GM21526 (cell line): Measurements from ENCODE around the gene SHD.
"Not testable (repeated sequence)": the region's sequence is repeated elsewhere in the genome, so short reads cannot be mapped to it uniquely, and the experiment has no call there.

ENCODE experiments used
- ATAC-seq: cut with Tn5 transposase; IDR thresholded peaks from one replicate; pipeline ENCODE4 v1.9.1; 2021; ENCODE audit warnings: moderate library complexity; ENCODE audit not compliant: unreplicated experiment, low FRiP score

SHD gene

DNA sequence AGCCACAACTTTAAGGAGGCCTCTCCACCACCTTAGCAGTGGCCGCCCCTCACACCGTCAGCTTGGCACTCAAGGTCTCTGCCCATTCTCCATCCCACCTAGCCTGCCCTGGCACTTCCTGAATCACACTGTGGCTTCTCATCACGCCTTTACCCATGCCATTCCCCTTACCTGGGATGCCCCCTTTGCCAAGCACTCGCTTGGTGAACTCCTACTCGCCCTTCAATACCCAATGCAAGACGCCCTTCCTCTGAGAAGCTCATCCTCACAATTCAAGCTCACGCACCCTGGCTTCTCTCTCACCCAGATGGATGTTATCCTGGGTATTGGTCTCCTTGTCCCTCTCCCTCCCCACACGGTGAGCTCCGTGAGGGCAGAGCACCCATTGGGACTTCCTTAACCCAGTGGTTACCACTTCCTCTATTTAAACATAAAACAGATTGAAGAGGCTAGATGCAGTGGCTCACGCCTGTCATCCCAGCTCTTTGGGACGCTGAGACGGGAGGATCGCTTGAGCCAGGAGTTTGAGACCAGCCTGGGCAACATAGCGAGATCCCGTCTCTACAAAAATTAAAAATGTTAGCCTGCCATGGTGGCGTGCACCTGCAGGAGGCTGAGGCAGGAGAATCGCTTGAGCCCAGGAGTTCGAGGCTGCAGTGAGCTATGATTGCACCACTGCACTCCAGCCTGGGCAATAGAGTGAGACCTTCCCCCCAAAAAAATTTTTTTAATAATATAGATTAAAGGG is 12.6 kb upstream of the SHD start:
- no peak for ATAC-seq

- ATAC-seq = no peak
These were observed 11.8 kb upstream of the SHD start for GRCh38 chr19:4267101-4267900.

DNA sequence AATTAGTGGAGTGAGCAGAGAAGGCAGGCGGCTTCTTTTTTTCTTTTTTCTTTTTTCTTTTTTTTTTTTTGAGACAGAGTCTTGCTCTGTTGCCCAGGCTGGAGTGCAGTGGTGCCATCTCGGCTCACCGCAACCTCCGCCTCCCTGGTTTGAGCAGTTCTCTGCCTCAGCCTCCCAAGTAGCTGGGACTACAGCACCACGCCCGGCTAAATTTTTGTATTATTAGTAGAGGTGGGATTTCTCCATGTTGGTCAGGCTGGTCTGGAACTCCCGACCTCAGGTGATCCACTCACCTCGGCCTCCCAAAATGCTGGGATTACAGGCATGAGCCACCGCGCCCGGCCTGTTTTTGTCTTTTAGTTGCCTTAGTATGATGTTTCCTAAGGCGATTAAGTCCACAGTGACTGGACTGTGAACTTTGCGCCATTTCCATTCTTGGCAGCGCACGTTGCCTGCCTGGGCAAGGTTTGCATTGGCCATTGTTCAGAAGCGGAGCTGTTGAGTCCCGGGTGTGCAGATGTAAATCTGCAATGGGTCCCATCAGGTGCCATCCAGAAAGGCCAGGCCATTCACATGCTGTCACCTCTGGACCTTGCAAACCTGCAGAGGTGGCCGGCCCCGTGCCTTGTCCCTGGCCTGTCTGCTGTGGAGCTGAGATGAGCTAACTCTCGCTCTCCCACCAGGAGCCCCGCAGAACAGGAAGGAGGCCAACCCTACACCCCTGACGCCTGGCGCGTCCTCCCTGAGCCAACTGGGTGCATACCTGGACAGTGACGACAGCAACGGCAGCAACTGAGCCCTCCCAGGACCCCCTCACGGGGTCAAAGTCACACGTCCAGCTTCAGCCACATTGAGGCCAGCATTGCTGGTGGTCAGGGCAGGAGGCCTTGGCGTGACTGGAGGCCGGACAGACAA is 10.9 kb upstream of the SHD start:
- no peak for ATAC-seq

GRCh38 chr19:4268816-4269430 is 10.1 kb upstream of the SHD start:
- no peak for ATAC-seq

- ATAC-seq = no peak
These were observed 6.2 kb upstream of the SHD start for GRCh38 chr19:4272894-4273293.

DNA sequence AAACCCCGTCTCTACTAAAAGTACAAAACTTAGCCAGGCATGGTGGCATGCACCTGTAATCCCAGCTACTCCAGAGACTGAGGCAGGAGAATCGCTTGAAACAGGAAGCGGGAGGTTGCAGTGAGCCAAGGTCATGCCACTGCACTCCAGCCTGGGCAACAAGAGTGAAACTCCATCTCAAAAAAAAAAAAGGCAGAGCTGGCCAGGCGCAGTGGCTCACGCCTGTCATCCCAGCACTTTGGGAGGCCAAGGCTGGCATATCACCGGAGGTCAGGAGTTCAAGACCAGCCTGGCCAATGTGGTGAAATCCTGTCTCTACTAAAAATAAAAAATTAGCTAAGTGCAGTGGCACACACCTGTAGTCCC is 4.8 kb upstream of the SHD start:
- not testable (repeated sequence) for ATAC-seq

- ATAC-seq = no peak
These were observed 1.8 kb upstream of the SHD start for GRCh38 chr19:4277191-4277696.

DNA sequence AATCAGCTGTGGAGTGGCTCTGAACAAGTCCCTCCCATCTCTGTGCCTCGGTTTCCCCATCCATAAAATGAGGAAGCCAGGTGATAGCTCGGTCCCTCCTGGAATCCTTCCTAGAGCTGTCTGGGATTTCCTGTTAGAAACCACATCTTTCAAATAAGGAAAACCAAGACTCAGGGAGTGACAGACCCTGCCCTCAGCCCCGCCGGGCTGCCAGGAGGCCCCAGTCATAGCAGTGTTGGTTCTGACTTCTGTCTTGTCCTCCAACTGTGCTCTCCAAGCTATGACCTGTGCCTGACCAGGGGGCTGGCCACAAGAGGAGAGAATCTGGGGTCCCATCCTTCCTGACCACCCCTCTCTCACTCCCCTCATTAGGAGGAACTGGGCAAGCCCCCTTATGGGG is 1.1 kb upstream of the SHD start:
- no peak for ATAC-seq

DNA sequence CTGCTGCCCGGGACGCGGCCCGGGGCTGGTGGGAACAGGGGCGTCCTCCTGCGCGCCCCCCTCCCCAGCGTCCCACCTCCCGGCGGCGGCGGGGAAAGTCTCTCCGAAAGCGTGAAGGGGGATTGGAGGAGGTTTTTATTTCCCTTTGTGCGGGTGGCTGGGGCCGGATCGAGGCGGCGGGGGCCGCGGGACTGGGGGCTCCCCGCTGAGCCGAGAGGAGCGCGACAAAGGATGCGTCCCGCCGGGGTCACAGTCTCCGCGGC is 132 bp downstream of the SHD start:
- ATAC-seq = no peak

- ATAC-seq = no peak
These were observed 710 bp downstream of the SHD start for GRCh38 chr19:4279530-4280422.

DNA sequence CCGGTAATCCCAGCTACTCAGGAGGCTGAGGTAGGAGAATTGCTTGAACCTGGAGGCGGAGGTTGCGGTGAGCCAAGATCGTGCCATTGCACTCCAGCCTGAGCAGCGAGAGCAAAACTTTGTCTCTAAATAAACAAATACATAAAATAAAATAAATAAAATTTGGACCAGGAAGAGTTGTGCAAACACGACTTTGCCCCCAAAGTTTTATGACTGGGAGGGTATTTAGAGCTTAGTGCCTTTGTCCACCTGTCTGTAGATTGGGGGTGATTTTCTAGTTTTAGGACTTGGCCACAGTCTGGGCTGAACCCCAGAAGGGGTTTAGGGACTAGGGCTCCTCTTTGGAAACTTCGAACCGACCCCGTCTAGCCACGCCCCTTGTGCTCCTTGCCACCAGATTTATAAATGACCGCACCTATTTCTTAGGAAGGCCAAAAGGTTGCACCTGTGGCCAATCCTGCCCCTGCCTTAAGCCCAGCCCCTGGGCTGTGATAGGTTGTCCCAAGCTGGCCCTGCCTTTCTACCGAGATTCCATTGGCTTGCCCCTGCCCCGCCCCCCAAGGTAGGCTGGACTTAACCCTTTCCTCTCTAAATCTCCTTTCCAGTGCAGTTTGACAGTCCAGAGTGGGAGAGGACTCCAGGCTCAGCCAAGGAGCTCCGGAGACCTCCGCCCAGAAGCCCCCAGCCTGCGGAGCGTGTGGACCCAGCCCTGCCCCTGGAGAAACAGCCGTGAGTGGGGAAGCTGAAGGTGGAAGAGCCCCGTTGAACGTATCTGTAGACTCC is 5.3 kb downstream of the SHD start:
- ATAC-seq = no peak

GRCh38 chr19:4284974-4285373 is 5.9 kb downstream of the SHD start:
- ATAC-seq = no peak

- not testable (repeated sequence) for ATAC-seq
These were observed 7.1 kb downstream of the SHD start for GRCh38 chr19:4286141-4286540.

DNA sequence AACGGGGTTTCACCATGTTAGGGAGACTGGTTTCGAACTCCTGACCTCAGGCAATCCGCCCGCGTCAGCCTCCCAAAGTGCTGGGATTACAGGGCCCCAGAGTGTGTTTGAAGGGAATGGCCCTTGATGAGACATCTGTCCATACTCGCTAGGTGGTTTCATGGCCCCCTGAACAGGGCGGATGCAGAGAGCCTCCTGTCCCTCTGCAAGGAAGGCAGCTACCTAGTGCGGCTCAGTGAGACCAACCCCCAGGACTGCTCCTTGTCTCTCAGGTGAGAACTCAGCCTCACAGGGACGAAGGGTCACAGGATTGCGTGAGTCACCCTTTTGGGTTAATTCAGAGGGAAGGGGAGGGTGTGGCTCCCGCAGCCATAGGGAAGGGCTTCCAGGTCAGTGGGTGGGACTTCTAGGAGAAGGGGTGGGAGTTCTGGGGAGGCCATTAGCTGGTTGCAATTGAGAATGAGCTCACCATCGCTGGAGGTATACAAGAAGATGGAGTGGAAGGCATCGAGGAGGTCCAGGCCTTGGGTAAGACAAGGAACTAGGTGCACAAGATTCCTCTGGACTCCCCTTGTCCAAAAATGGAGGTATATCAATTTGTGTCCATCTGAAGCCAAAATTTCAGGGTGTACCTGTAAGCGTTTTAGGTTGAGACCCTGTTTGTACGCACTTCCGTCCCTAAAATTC is 9.2 kb downstream of the SHD start:
- ATAC-seq = no peak

DNA sequence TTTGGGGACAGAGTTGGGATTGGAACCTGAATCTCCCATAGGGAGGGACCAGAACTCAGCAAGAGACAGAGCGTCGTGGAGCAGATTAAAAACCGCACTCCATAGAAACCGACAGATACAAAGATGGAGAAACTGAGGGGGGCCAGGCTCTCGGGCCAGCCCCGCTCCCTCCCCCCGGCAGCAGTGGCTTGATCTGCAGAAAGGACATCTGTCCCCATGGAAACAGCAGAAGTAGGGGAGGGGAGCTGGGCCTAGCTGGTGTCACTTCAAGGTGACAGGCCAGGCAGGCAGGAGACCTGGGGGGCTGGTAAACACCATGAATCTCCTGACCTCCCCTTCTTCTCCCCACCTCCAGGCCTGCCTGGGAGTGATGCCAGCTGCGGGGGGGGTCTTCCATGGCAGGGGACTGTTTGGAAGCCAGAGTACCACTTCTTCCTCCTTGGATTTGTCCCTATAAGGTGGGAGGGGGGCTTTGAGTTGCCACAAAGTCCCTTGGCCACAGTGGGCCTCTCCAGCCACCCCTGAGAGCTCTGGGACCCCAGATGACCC is 12.2 kb downstream of the SHD start:
- ATAC-seq = no peak

GRCh38 chr19:4292515-4292914 is 13.4 kb downstream of the SHD start:
- no peak for ATAC-seq

- no peak for ATAC-seq
These were observed 15.3 kb downstream of the SHD start for GRCh38 chr19:4294389-4294788.
